Lower leg skin (tissue), 4 donors: ENCODE results near the gene TMEM163. TPM values are rescaled to one million over a fixed set of nuclear protein-coding genes. Genes with fewer than 3 reads are reported as not detected.

ENCODE experiments used
- DNase-seq, 2 donors: peaks; one replicate each; pipeline ENCODE4 v3.0.0-alpha.2; 2019; ENCODE audit warnings: low spot score in 2 of 2
- H3K4me3 ChIP-seq: fragments of 200-600 bp; sonication (generic); 2 replicates; pipeline ENCODE4 v1.5.1; 2017; ENCODE audit warnings: mild to moderate bottlenecking, low read depth; ENCODE audit not compliant: poor library complexity, severe bottlenecking
- CTCF ChIP-seq, 3 donors: fragments of 450-650 bp; IDR thresholded peaks; one replicate each; pipeline ENCODE4 v1.5.1; 2016; ENCODE audit warnings: antibody characterized with exemption in 3 of 3, mild to moderate bottlenecking in 3 of 3, moderate library complexity in 2 of 3
- POLR2A ChIP-seq, 2 donors: fragments of 450-650 bp; IDR thresholded peaks; one replicate each; pipeline ENCODE4 v1.6.1; 2016 to 2017; ENCODE audit warnings: antibody characterized with exemption in 2 of 2, mild to moderate bottlenecking in 1 of 2, moderate library complexity in 1 of 2
- WGBS, 2 donors: methylation state at CpG; one replicate each; pipeline ENCODE4 v1.1.5; 2018; 5-methylcytosine and 5-hydroxymethylcytosine counted together
- intact Hi-C: fragments of 100-400 bp; cut with DNase I; formaldehyde crosslinking; loops from one replicate; pipeline ENCODE4 v1.15.0; 2023; ENCODE audit warnings: low total_unique reads
- total RNA-seq, 4 donors: library from RNA; depleted of rRNA; stranded (reverse); fragments of >200 nt; gene quantifications; one replicate each; pipeline ENCODE4 v1.1.0, GENCODE V29; 2016

The TMEM163 gene
- total RNA-seq, 4 donors from 2014 or later = 0.19 to 0.46 TPM; not detected in 2

- peak in 1 of 2 donors; percentile 2 for DNase-seq
- WGBS, 2 donors = 61 to 74% methylated on average over 2 of the region's 2 CpGs
- intact Hi-C loops = no loop called here
- no peak for TF ChIP-seq CTCF (IDR thresholded peaks at IDR 0.05)
- no peak for TF ChIP-seq POLR2A (IDR thresholded peaks at IDR 0.05)
- no peak overlapping the region for H3K4me3 ChIP-seq
Measured at GRCh38 chr2:134588556-134588955, 130.2 kb downstream of the TMEM163 start.

GRCh38 chr2:134586326-134586965 is 132.4 kb downstream of the TMEM163 start:
- intact Hi-C loops = no loop called here
- TF ChIP-seq POLR2A (IDR thresholded peaks at IDR 0.05) = no peak
- no peak for TF ChIP-seq CTCF (IDR thresholded peaks at IDR 0.05)
- DNase-seq = peak in 1 of 2 donors; percentile 46
- no peak overlapping the region for H3K4me3 ChIP-seq
- WGBS, 2 donors = 67 to 71% methylated on average over 8 of the region's 8 CpGs

DNA sequence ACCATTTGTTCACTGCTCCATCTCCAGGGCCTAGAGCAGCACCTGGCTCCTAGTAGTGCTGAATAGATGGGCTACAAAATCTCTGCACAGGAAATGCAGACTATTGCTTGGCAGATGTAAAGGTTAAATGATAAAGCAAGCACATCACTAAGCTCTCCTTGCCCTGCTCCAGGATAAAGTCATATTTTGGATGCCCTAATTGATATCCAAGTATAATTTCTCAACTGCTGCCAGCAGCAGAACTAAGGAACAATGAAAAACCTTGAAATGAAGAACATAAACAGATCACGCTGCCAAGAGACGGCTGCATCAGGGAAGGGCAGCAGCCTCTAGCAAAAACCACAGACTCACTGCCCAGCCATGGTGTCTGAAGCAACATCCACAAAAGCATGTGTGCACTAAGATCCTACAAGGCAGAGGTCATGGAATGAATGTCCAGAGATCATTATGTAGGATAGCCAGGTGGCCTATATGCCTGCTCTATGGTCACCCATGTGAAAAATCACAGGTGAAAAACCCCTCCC is 134.7 kb downstream of the TMEM163 start:
- H3K4me3 ChIP-seq = no peak overlapping the region
- TF ChIP-seq CTCF (IDR thresholded peaks at IDR 0.05) (no peak), POLR2A (IDR thresholded peaks at IDR 0.05) (no peak)
- 50 to 61% methylated on average over 2 of the region's 2 CpGs for WGBS, 2 donors
- intact Hi-C loops = no loop called here
- DNase-seq = peak in 1 of 2 donors; percentile 15

DNA sequence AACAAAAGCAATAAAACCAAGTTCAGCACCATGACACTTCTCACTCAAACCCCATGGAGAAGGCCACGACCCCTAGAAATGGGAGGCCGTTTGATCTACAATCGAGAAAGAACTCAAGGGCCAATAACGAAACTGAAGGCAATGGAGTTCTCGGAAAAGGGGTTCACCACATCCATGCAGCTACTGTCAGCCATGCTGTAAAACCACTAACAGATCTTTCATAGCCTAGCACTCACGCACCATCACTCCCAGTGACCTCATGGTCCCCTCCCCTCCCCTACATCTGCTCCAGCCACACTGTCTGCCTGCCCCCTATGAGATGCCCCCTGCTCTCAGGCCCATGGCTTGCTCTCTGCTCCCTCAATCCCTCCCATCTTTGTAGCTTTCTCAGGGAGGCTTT is 135.3 kb downstream of the TMEM163 start:
- intact Hi-C loops = no loop called here
- no peak for TF ChIP-seq CTCF (IDR thresholded peaks at IDR 0.05)

GRCh38 chr2:134582547-134582899 is 136.3 kb downstream of the TMEM163 start:
- WGBS, 2 donors = 50 to 62% methylated on average over 2 of the region's 2 CpGs
- TF ChIP-seq POLR2A (IDR thresholded peaks at IDR 0.05) (no peak), CTCF (IDR thresholded peaks at IDR 0.05) (no peak)
- intact Hi-C loops = no loop called here

More for the DNA sequence above, 135.3 kb downstream of the TMEM163 start:
- H3K4me3 ChIP-seq = no peak overlapping the region
- peak in 1 of 2 donors; percentile 40 for DNase-seq
- WGBS, 2 donors = 72 to 85% methylated on average over 6 of the region's 6 CpGs

More at GRCh38 chr2:134582547-134582899, 136.3 kb downstream of the TMEM163 start:
- H3K4me3 ChIP-seq = no peak overlapping the region
- peak in 1 of 2 donors; percentile 34 for DNase-seq
